K562 (cell line): ENCODE measurements around the gene MYPN. TPM values are rescaled to one million over a fixed set of nuclear protein-coding genes. Genes with fewer than 3 reads are reported as not detected.

ENCODE experiments used
- ATAC-seq: fragments of 200-7000 bp; cut with Tn5 transposase; 3 replicates; pipeline ENCODE4 v1.9.1; 2020; ENCODE audit warnings: moderate library complexity
- BruUV-seq: library from RNA; stranded (reverse); fragments of 400-500 nt; replicated peaks from 2 replicates; lab custom pipeline; 2021; lab: Mats Ljungman, UMichigan
- CTCF ChIA-PET: fragments of 300-600 bp; formaldehyde crosslinking; extraction: SDS; loops from one replicate; lab custom pipeline; 2021; ENCODE audit warnings: low intra/inter-chr PET ratio; lab: Yijun Ruan, JAX
- POLR2A ChIA-PET: fragments of 300-600, 350-650 bp; sonication (Branson Sonifier 250); formaldehyde crosslinking; extraction: SDS; loops from one replicate; lab custom pipeline; 2021; ENCODE audit warnings: antibody characterized with exemption, inconsistent platforms; lab: Yijun Ruan, JAX
- DNase-seq, 4 experiments: peaks; one replicate each; pipeline versions ENCODE4 v3.0.0 to v3.0.0-alpha.2; 2011 to 2018; ENCODE audit warnings: low spot score in 3 of 4, mixed read lengths in 3 of 4; ENCODE audit errors: extremely low read depth in 1 of 4
- FAIRE-seq: peaks from 2 replicates; lab custom pipeline; 2011; peaks lifted over from hg19 to GRCh38; lab: Jason Lieb, UNC
- H2AFZ ChIP-seq: 2 replicates; pipeline ENCODE4 v1.6.0; 2011; ENCODE audit warnings: low read depth, low read length, control low read depth, inconsistent platforms
- H3K27ac ChIP-seq: fragments of 200-600 bp; 3 replicates; pipeline ENCODE4 v1.8.0; 2011; ENCODE audit warnings: low read depth, mild to moderate bottlenecking, control low read depth, inconsistent platforms, low read length, moderate library complexity, mixed read lengths; ENCODE audit errors: extremely low read depth
- H3K27me3 ChIP-seq, 2 experiments: fragments of 300-600 bp in 1 of 2; 2 replicates in 1 of 2; 3 replicates in 1 of 2; pipeline versions ENCODE4 v1.6.0 to v1.8.0; 2011; ENCODE audit warnings: inconsistent platforms in 2 of 2, low read length in 2 of 2, mild to moderate bottlenecking in 1 of 2, mixed read lengths in 1 of 2, moderate library complexity in 1 of 2; ENCODE audit not compliant: control insufficient read depth in 2 of 2, insufficient read depth in 2 of 2
- H3K36me3 ChIP-seq: fragments of 300-600 bp; 3 replicates; pipeline ENCODE4 v1.8.0; 2011; ENCODE audit warnings: mild to moderate bottlenecking, low read length, inconsistent platforms; ENCODE audit not compliant: control insufficient read depth, insufficient read depth
- H3K4me1 ChIP-seq, 2 experiments: fragments of 200-600 bp in 1 of 2; replicated peaks in 1 of 2; 2 replicates in 1 of 2; 3 replicates in 1 of 2; pipeline versions ENCODE4 v1.5.1 to v1.8.0; 2011; ENCODE audit warnings: inconsistent platforms in 2 of 2, low read length in 2 of 2, mild to moderate bottlenecking in 1 of 2, mixed read lengths in 1 of 2, moderate library complexity in 1 of 2; ENCODE audit not compliant: control insufficient read depth in 2 of 2, insufficient read depth in 2 of 2
- H3K4me2 ChIP-seq: 2 replicates; pipeline ENCODE4 v1.6.1; 2011; ENCODE audit warnings: low read length, control low read depth, inconsistent platforms, mixed read lengths; ENCODE audit not compliant: insufficient read depth
- H3K4me3 ChIP-seq: fragments of 200-600 bp; sonication (generic), shearing (Covaris generic); 2 replicates; pipeline ENCODE4 v1.5.1; 2016; ENCODE audit warnings: control low read depth, inconsistent platforms
- H3K79me2 ChIP-seq: fragments of 200-600 bp; 3 replicates; pipeline ENCODE4 v1.8.0; 2011; ENCODE audit warnings: low read length, inconsistent platforms; ENCODE audit not compliant: control insufficient read depth, insufficient read depth
- H3K9ac ChIP-seq, 2 experiments: 2 replicates each; pipeline versions ENCODE4 v1.6.0 to v1.6.1; 2011; ENCODE audit warnings: low read depth in 2 of 2, low read length in 2 of 2, control low read depth in 1 of 2, inconsistent platforms in 1 of 2, mild to moderate bottlenecking in 1 of 2, mixed read lengths in 1 of 2; ENCODE audit not compliant: insufficient read depth in 1 of 2
- H3K9me1 ChIP-seq: one replicate; pipeline ENCODE4 v1.6.0; 2011; ENCODE audit warnings: inconsistent platforms, mild to moderate bottlenecking, low read length, moderate library complexity; ENCODE audit not compliant: control insufficient read depth, insufficient read depth
- H3K9me3 ChIP-seq: replicated peaks from 2 replicates; pipeline ENCODE4 v1.5.1; 2011; ENCODE audit warnings: low read depth, low read length, inconsistent platforms; ENCODE audit not compliant: control insufficient read depth, insufficient read depth
- H4K20me1 ChIP-seq: replicated peaks from 2 replicates; pipeline ENCODE4 v1.6.1; 2011; ENCODE audit warnings: low read length, inconsistent platforms, mixed read lengths; ENCODE audit not compliant: control insufficient read depth, insufficient read depth
- ARNT ChIP-seq, 2 experiments: fragments of 450-650 bp; IDR thresholded peaks; 2 replicates each; pipeline ENCODE4 v1.6.1; 2016; ENCODE audit warnings: mild to moderate bottlenecking in 1 of 2
- CC2D1A ChIP-seq: fragments of 450-650 bp; IDR thresholded peaks from 2 replicates; pipeline ENCODE4 v1.6.1; 2017; ENCODE audit warnings: mild to moderate bottlenecking
- HSF4 ChIP-seq: fragments of 250-450 bp; sonication (Bioruptor Pico); IDR thresholded peaks from 2 replicates; pipeline ENCODE4 v2.1.2; 2022; ENCODE audit warnings: mild to moderate bottlenecking, moderate library complexity, borderline replicate concordance
- NBN ChIP-seq: fragments of 450-650 bp; IDR thresholded peaks from 2 replicates; pipeline ENCODE4 v1.6.1; 2016; ENCODE audit warnings: low read depth, mild to moderate bottlenecking
- NFIX ChIP-seq: fragments of 250-450 bp; sonication (Bioruptor Pico); IDR thresholded peaks from 2 replicates; pipeline ENCODE4 v1.4.0; 2020; ENCODE audit warnings: low read depth, mild to moderate bottlenecking, moderate library complexity
- NR2C1 ChIP-seq, 2 experiments: fragments of 450-650 bp; IDR thresholded peaks; 2 replicates each; pipeline ENCODE4 v1.6.1; 2017; ENCODE audit warnings: mild to moderate bottlenecking in 2 of 2, antibody characterized with exemption in 1 of 2, inconsistent platforms in 1 of 2, missing compliant biosample characterization in 1 of 2, missing genetic modification characterization in 1 of 2
- NR2C2 ChIP-seq, 2 experiments: fragments of 200-800 bp in 1 of 2; sonication (Bioruptor generic) in 1 of 2; sonication (generic) in 1 of 2; formaldehyde crosslinking in 1 of 2; IDR thresholded peaks; 2 replicates each; pipeline versions ENCODE4 v1.6.1 to v1.8.0; 2016 to 2022; ENCODE audit warnings: mild to moderate bottlenecking in 1 of 2, missing compliant biosample characterization in 1 of 2, missing genetic modification characterization in 1 of 2, missing genetic modification reagents in 1 of 2
- WGBS: fragments of 100-300 bp; shearing (Covaris generic); methylation state at CpG from one replicate; pipeline ENCODE4 v1.1.6; 2016; ENCODE audit warnings: low coverage, mixed read lengths; ENCODE audit not compliant: insufficient coverage; ENCODE audit errors: missing lambda C conversion rate; 5-methylcytosine and 5-hydroxymethylcytosine counted together
- in situ Hi-C: fragments of 300-500 bp; cut with MboI; formaldehyde crosslinking; loops from 4 replicates; pipeline ENCODE4 v1.15.0; 2018; ENCODE audit warnings: inconsistent platforms, mixed read lengths
- intact Hi-C: fragments of 100-400 bp; cut with micrococcal nuclease; formaldehyde crosslinking; loops from 2 replicates; pipeline ENCODE4 v1.14.2; 2022
- polyA plus RNA-seq, 8 experiments: library from polyadenylated mRNA; depleted of rRNA in 4 of 8; stranded (reverse) in 5 of 8; unstranded in 3 of 8; fragments of >200 nt; fragmentation: Nextera tagmentation in 2 of 8; fragmentation: Illumina TruSeq in 1 of 8; extraction: Ambion mirVana in 2 of 8; extraction: Trizol in 1 of 8; gene quantifications; 2 replicates each; pipeline versions ENCODE4 v1.2.1 to v1.2.3, GENCODE V29; 2011 to 2014; ENCODE audit warnings: inconsistent platforms in 1 of 8, missing spikeins in 1 of 8
- total RNA-seq, 7 experiments: library from RNA; depleted of rRNA in 6 of 7; stranded (reverse); fragments of >200 nt in 6 of 7; fragmentation: Illumina TruSeq in 2 of 7; extraction: Trizol in 2 of 7; gene quantifications; 2 replicates each; pipeline versions ENCODE4 v1.2.1 to v1.2.3, GENCODE V29; 2011 to 2021; ENCODE audit warnings: low replicate concordance in 1 of 7
- TF ChIP-seq, protein P1 (sequence below): fragments of 250-450 bp; sonication (Bioruptor Pico); IDR thresholded peaks from 2 replicates; pipeline ENCODE4 v1.4.0; 2020; ENCODE audit warnings: mild to moderate bottlenecking, moderate library complexity
- TF ChIP-seq, protein P2 (sequence below): fragments of 250-450 bp; sonication (Bioruptor Pico); IDR thresholded peaks from 2 replicates; pipeline ENCODE4 v1.8.0; 2021; ENCODE audit warnings: borderline replicate concordance, mild to moderate bottlenecking, moderate library complexity; ENCODE audit not compliant: poor library complexity, severe bottlenecking
- TF ChIP-seq, protein P3 (sequence below): fragments of 450-650 bp; formaldehyde crosslinking; IDR thresholded peaks from 2 replicates; pipeline ENCODE4 v1.4.0; 2022; ENCODE audit warnings: missing genetic modification characterization

The MYPN gene
- total and polyA plus RNA-seq, 9 of the 15 experiments (the other 6 are each of a cell fraction or from before 2014, with no cell fraction given), result not detected

DNA sequence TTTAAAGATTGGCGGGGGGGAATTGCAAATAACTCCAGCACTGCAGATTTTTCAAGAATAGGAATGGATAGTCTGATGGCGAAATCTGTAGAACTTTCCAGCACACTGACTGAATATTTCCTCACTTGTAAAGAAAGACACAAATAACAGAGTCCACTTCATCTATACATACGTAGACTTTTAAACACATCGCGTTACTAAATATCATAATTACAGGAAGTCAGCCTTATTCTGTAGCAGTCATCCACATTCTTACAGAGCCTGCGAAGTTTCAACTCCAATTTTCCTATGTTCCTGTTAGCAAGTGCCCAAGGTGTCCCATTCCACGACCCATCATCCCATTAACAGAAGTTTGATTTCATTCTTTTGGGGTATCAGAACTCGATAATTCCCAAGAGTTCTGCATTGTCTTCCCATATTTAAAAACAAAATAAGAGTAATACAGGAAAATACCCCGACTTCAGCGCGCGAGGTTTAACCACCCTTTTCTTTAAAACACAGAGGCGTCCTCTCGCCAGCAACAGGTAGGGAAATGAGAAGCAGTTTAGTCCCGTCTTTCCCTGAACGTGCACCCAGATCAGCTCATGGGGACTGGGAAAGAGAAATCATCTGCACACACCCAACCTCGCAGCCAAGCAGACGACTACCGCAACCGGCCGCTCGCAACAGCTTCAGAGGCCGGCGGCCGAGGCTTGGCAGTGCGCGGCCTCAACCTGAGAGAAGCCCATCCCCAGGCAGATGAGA is 35.1 kb upstream of the MYPN start:
- intact Hi-C loops (loop anchor here (10.0 kb wide), 2 partner anchors 189 to 289 kb away; partner anchors contain the start of gene SIRT1), in situ Hi-C loops (no loop called here)
- Histone ChIP-seq H3K4me1 (peaks cover 7 to 9% of the 10 kb centered on the region in 2 experiments; a peak in 4 of 5 replicates), H3K4me3 (peak overlapping the region; percentile 99), H3K27me3 (no peaks in the 10 kb centered on the region), H3K27ac (peak overlapping the region; percentile 95), H3K4me2 (peak overlapping the region; percentile 95), H2AFZ (peak overlapping the region; percentile 97), H3K79me2 (peaks cover 49% of the 10 kb centered on the region), H3K9me1 (no peaks in the 10 kb centered on the region), H4K20me1 (no peaks in the 10 kb centered on the region), H3K9me3 (peaks cover 2% of the 10 kb centered on the region; the same call in 1 of the 2 replicates), H3K9ac (peak overlapping the region; percentile 94 to 100), H3K36me3 (peaks cover 25% of the 10 kb centered on the region)
- peak; percentile 75 for ATAC-seq
- peak in 1 of 4 experiments; percentile 26 for DNase-seq
- POLR2A ChIA-PET, result interaction anchor here (0.5 to 2.0 kb wide), 3 partner anchors 8 to 27 kb away, joined by 3 to 5 read pairs (median 3); no protein-coding TSS in a partner anchor
- BruUV-seq, result TSS peak; percentile 47
- FAIRE-seq, result peak; percentile 40
- WGBS, result 1% methylated on average over 27 of the region's 27 CpGs
- CTCF ChIA-PET, result interaction anchor here (0.6 kb wide), 1 partner anchor 1130 kb away, joined by 3 read pairs; no protein-coding TSS in a partner anchor
- TF ChIP-seq, protein P1, sequence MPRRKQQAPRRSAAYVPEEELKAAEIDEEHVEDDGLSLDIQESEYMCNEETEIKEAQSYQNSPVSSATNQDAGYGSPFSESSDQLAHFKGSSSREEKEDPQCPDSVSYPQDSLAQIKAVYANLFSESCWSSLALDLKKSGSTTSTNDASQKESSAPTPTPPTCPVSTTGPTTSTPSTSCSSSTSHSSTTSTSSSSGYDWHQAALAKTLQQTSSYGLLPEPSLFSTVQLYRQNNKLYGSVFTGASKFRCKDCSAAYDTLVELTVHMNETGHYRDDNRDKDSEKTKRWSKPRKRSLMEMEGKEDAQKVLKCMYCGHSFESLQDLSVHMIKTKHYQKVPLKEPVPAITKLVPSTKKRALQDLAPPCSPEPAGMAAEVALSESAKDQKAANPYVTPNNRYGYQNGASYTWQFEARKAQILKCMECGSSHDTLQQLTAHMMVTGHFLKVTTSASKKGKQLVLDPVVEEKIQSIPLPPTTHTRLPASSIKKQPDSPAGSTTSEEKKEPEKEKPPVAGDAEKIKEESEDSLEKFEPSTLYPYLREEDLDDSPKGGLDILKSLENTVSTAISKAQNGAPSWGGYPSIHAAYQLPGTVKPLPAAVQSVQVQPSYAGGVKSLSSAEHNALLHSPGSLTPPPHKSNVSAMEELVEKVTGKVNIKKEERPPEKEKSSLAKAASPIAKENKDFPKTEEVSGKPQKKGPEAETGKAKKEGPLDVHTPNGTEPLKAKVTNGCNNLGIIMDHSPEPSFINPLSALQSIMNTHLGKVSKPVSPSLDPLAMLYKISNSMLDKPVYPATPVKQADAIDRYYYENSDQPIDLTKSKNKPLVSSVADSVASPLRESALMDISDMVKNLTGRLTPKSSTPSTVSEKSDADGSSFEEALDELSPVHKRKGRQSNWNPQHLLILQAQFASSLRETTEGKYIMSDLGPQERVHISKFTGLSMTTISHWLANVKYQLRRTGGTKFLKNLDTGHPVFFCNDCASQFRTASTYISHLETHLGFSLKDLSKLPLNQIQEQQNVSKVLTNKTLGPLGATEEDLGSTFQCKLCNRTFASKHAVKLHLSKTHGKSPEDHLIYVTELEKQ (CRISPR knock-in tag), result no peak
- TF ChIP-seq CC2D1A (no peak), NR2C1 (IDR thresholded peaks at IDR 0.05) (no peak), NR2C1 (tag; IDR thresholded peaks at IDR 0.05) (no peak), NR2C2 (CRISPR knock-in tag; IDR thresholded peaks at IDR 0.05) (no peak), NR2C2 (tag; IDR thresholded peaks at IDR 0.05) (no peak), ARNT (IDR thresholded peaks at IDR 0.05) (no peak), NFIX (CRISPR knock-in tag) (no peak), HSF4 (CRISPR knock-in tag) (no peak), NBN (0 out of 2 replicates have a peak, but pooled peaks have one; percentile 12)
- TF ChIP-seq, protein P2, sequence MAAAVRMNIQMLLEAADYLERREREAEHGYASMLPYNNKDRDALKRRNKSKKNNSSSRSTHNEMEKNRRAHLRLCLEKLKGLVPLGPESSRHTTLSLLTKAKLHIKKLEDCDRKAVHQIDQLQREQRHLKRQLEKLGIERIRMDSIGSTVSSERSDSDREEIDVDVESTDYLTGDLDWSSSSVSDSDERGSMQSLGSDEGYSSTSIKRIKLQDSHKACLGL, result no peak
- TF ChIP-seq, protein P3, sequence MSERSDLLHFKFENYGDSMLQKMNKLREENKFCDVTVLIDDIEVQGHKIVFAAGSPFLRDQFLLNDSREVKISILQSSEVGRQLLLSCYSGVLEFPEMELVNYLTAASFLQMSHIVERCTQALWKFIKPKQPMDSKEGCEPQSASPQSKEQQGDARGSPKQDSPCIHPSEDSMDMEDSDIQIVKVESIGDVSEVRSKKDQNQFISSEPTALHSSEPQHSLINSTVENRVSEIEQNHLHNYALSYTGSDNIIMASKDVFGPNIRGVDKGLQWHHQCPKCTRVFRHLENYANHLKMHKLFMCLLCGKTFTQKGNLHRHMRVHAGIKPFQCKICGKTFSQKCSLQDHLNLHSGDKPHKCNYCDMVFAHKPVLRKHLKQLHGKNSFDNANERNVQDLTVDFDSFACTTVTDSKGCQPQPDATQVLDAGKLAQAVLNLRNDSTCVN (CRISPR knock-in tag), result no peak
